HepG2 (cell line): ENCODE results near the gene CDC42BPG.
A peak's percentile ranks its signal among the peaks of the same experiment; 100 is the strongest.

Experiments
- CHCHD3 ChIP-seq: sonication (generic); formaldehyde crosslinking; IDR thresholded peaks from 2 replicates; pipeline ENCODE4 v1.8.0; 2022; ENCODE audit warnings: mild to moderate bottlenecking, missing genetic modification reagents, moderate library complexity
- EP300 ChIP-seq, 3 experiments: sonication (generic) in 1 of 3; formaldehyde crosslinking in 1 of 3; IDR thresholded peaks; 2 replicates each; pipeline versions ENCODE4 v1.5.1 to v1.6.1; 2011 to 2020; ENCODE audit warnings: low read depth in 2 of 3, low read length in 2 of 3, borderline replicate concordance in 1 of 3, improper control_type of control experiment in 1 of 3, mild to moderate bottlenecking in 1 of 3, missing genetic modification reagents in 1 of 3, moderate library complexity in 1 of 3
- JUNB ChIP-seq: sonication (generic); formaldehyde crosslinking; IDR thresholded peaks from 2 replicates; pipeline ENCODE4 v1.8.0; 2022; ENCODE audit warnings: missing genetic modification reagents, mild to moderate bottlenecking, borderline replicate concordance
- RELA ChIP-seq: sonication (generic); formaldehyde crosslinking; IDR thresholded peaks from 2 replicates; pipeline ENCODE4 v1.4.0; 2020; ENCODE audit warnings: missing genetic modification reagents
- SRSF4 ChIP-seq: fragments of 200-400 bp; formaldehyde crosslinking; IDR thresholded peaks from one replicate; pipeline ENCODE4 v1.6.1; 2018; ENCODE audit warnings: mild to moderate bottlenecking, low read depth, low read length, moderate library complexity; ENCODE audit not compliant: poor library complexity, severe bottlenecking
- YY1 ChIP-seq: IDR thresholded peaks from 2 replicates; pipeline ENCODE4 v1.6.1; 2011; ENCODE audit warnings: low read length, low read depth, moderate library complexity, mild to moderate bottlenecking; ENCODE audit not compliant: insufficient read depth, insufficient replicate concordance
- ZBTB42 ChIP-seq: sonication (generic); formaldehyde crosslinking; IDR thresholded peaks from 2 replicates; pipeline ENCODE4 v1.5.0; 2020; ENCODE audit warnings: mild to moderate bottlenecking, missing genetic modification reagents
- ZNF331 ChIP-seq: sonication (generic); formaldehyde crosslinking; IDR thresholded peaks from 2 replicates; pipeline ENCODE4 v1.4.0; 2020; ENCODE audit warnings: missing genetic modification reagents
- TF ChIP-seq, protein P1 (sequence below): sonication (generic); formaldehyde crosslinking; IDR thresholded peaks from 2 replicates; pipeline ENCODE4 v1.4.0; 2020; ENCODE audit warnings: mild to moderate bottlenecking, missing genetic modification reagents
- TF ChIP-seq, protein P2 (sequence below): sonication (generic); formaldehyde crosslinking; IDR thresholded peaks from 2 replicates; pipeline ENCODE4 v1.4.0; 2020; ENCODE audit warnings: missing genetic modification reagents

DNA sequence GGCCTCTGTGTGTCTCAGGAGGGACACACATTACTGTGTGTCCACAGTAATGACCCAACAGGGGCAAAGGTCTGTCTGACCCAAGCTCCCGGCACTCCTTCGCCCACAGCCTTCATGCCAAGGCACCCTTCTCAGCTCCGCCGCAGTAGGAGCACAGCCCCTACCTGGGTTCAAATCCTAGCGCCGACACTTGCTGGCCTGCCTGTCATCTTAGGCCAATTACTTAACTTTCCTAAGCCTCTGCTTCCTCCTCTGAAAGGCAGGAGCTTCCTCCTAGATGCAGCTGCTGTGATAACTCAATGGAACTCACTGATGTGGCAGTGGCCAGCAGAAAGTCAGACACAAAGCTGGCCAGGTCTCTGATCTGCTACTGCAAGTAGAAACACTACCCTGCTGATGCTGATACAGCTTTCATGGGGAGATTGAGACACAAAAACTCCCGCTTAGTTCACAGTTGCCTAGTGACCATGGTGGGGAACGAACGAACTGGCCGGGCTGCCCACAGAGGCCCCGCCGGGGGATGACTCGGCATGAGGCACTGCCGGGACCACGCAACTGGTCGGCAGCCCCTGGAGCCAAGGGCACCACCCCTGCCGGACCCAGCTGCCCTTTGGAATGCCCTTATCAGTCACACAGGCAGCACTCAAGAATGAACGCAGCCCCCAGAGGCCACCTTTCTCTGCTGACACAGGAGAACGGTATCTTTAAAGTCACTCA, 25.9 kb upstream of the CDC42BPG start:
- TF ChIP-seq EP300 (IDR thresholded peaks at IDR 0.05; ENCODE audit: low read depth in 2 of 2, low read length in 2 of 2): peak in 1 of 2 experiments; percentile 62; a peak in 1 of 4 replicates
- no peak for TF ChIP-seq EP300 (CRISPR knock-in tag; IDR thresholded peaks at IDR 0.05; ENCODE audit: borderline replicate concordance)
- no peak for TF ChIP-seq CHCHD3 (CRISPR knock-in tag)
- TF ChIP-seq, protein P1, sequence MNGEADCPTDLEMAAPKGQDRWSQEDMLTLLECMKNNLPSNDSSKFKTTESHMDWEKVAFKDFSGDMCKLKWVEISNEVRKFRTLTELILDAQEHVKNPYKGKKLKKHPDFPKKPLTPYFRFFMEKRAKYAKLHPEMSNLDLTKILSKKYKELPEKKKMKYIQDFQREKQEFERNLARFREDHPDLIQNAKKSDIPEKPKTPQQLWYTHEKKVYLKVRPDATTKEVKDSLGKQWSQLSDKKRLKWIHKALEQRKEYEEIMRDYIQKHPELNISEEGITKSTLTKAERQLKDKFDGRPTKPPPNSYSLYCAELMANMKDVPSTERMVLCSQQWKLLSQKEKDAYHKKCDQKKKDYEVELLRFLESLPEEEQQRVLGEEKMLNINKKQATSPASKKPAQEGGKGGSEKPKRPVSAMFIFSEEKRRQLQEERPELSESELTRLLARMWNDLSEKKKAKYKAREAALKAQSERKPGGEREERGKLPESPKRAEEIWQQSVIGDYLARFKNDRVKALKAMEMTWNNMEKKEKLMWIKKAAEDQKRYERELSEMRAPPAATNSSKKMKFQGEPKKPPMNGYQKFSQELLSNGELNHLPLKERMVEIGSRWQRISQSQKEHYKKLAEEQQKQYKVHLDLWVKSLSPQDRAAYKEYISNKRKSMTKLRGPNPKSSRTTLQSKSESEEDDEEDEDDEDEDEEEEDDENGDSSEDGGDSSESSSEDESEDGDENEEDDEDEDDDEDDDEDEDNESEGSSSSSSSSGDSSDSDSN (CRISPR knock-in tag): peak; percentile 54; the same call in 1 of the 2 replicates
- peak; percentile 42; the same call in 1 of the 2 replicates for TF ChIP-seq ZNF331 (CRISPR knock-in tag)
- TF ChIP-seq ZBTB42 (CRISPR knock-in tag): 0 out of 2 replicates have a peak, but pooled peaks have one; percentile 3
- no peak for TF ChIP-seq JUNB (CRISPR knock-in tag)
- no peak for TF ChIP-seq RELA
- no peak for TF ChIP-seq SRSF4
- TF ChIP-seq, protein P2, sequence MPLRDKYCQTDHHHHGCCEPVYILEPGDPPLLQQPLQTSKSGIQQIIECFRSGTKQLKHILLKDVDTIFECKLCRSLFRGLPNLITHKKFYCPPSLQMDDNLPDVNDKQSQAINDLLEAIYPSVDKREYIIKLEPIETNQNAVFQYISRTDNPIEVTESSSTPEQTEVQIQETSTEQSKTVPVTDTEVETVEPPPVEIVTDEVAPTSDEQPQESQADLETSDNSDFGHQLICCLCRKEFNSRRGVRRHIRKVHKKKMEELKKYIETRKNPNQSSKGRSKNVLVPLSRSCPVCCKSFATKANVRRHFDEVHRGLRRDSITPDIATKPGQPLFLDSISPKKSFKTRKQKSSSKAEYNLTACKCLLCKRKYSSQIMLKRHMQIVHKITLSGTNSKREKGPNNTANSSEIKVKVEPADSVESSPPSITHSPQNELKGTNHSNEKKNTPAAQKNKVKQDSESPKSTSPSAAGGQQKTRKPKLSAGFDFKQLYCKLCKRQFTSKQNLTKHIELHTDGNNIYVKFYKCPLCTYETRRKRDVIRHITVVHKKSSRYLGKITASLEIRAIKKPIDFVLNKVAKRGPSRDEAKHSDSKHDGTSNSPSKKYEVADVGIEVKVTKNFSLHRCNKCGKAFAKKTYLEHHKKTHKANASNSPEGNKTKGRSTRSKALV (CRISPR knock-in tag): no peak
- TF ChIP-seq YY1: no peak
